H9 (cell line): ENCODE data around the gene OTUD6A. TPM values are rescaled to one million over a fixed set of nuclear protein-coding genes. Genes with fewer than 3 reads are reported as not detected.

Experiments used
- DNase-seq: peaks from one replicate; pipeline ENCODE4 v3.0.0-alpha.2; 2017
- H2AFZ ChIP-seq: one replicate; pipeline ENCODE4 v1.6.1; 2013; ENCODE audit warnings: mild to moderate bottlenecking, low read length, control low read depth, moderate library complexity
- H2AK5ac ChIP-seq: 2 replicates; pipeline ENCODE4 v1.6.1; 2013; ENCODE audit warnings: low read length, control low read depth, mixed read lengths; ENCODE audit not compliant: insufficient read length
- H2BK120ac ChIP-seq: one replicate; pipeline ENCODE4 v1.6.1; 2013; ENCODE audit warnings: low read depth, mild to moderate bottlenecking, low read length, control low read depth, inconsistent platforms; ENCODE audit not compliant: poor library complexity, severe bottlenecking
- H2BK12ac ChIP-seq: 2 replicates; pipeline ENCODE4 v1.6.1; 2013; ENCODE audit warnings: low read length, control low read depth, mixed read lengths, low read depth; ENCODE audit not compliant: insufficient read length
- H2BK15ac ChIP-seq: 2 replicates; pipeline ENCODE4 v1.6.1; 2013; ENCODE audit warnings: low read depth, low read length, control low read depth
- H2BK20ac ChIP-seq: one replicate; pipeline ENCODE4 v1.6.1; 2013; ENCODE audit warnings: low read depth, mild to moderate bottlenecking, low read length, control low read depth, inconsistent platforms; ENCODE audit not compliant: poor library complexity, severe bottlenecking
- H2BK5ac ChIP-seq: 2 replicates; pipeline ENCODE4 v1.6.1; 2013; ENCODE audit warnings: low read length, control low read depth, mixed read lengths; ENCODE audit not compliant: insufficient read length
- H3K14ac ChIP-seq: 2 replicates; pipeline ENCODE4 v1.6.1; 2013; ENCODE audit warnings: low read length, control low read depth; ENCODE audit not compliant: insufficient read depth
- H3K18ac ChIP-seq: 2 replicates; pipeline ENCODE4 v1.6.1; 2013; ENCODE audit warnings: low read depth, mild to moderate bottlenecking, mixed read lengths, low read length, control low read depth; ENCODE audit not compliant: insufficient read length
- H3K23ac ChIP-seq: 2 replicates; pipeline ENCODE4 v1.6.1; 2013; ENCODE audit warnings: low read length, control low read depth, mixed read lengths, low read depth; ENCODE audit not compliant: insufficient read length
- H3K23me2 ChIP-seq: 2 replicates; pipeline ENCODE4 v1.6.1; 2013; ENCODE audit warnings: low read depth, mild to moderate bottlenecking, mixed read lengths, low read length, control low read depth; ENCODE audit not compliant: insufficient read length, poor library complexity, severe bottlenecking
- H3K27ac ChIP-seq: 2 replicates; pipeline ENCODE4 v1.5.1; 2013; ENCODE audit warnings: low read length, control low read depth, mixed read lengths, low read depth; ENCODE audit not compliant: insufficient read length
- H3K27me3 ChIP-seq: 2 replicates; pipeline ENCODE4 v1.6.1; 2013; ENCODE audit warnings: low read length, control low read depth, inconsistent platforms; ENCODE audit not compliant: insufficient read depth
- H3K4ac ChIP-seq: 2 replicates; pipeline ENCODE4 v1.6.1; 2013; ENCODE audit warnings: low read depth, mild to moderate bottlenecking, control low read depth, inconsistent platforms, low read length, moderate library complexity
- H3K4me1 ChIP-seq: 2 replicates; pipeline ENCODE4 v1.6.1; 2013; ENCODE audit warnings: low read length, control low read depth, inconsistent platforms; ENCODE audit not compliant: insufficient read depth
- H3K4me2 ChIP-seq: 2 replicates; pipeline ENCODE4 v1.6.1; 2013; ENCODE audit warnings: low read length, control low read depth, mixed read lengths; ENCODE audit not compliant: insufficient read length, insufficient read depth
- H3K56ac ChIP-seq: 2 replicates; pipeline ENCODE4 v1.6.1; 2013; ENCODE audit warnings: low read depth, mild to moderate bottlenecking, mixed read lengths, low read length, control low read depth; ENCODE audit not compliant: insufficient read length
- H3K79me1 ChIP-seq: 2 replicates; pipeline ENCODE4 v1.6.1; 2013; ENCODE audit warnings: low read depth, mild to moderate bottlenecking, moderate library complexity, low read length, control low read depth, inconsistent platforms; ENCODE audit not compliant: insufficient read depth, poor library complexity, severe bottlenecking
- H3K79me2 ChIP-seq: 2 replicates; pipeline ENCODE4 v1.6.1; 2013; ENCODE audit warnings: low read length, control low read depth, inconsistent platforms; ENCODE audit not compliant: insufficient read depth
- H3K9ac ChIP-seq: 2 replicates; pipeline ENCODE4 v1.6.1; 2013; ENCODE audit warnings: low read length, control low read depth, mixed read lengths; ENCODE audit not compliant: insufficient read length; ENCODE audit errors: extremely low read depth
- H3K9me3 ChIP-seq: one replicate; pipeline ENCODE4 v1.6.1; 2013; ENCODE audit warnings: low read depth, low read length, inconsistent platforms; ENCODE audit not compliant: control insufficient read depth
- H3T11ph ChIP-seq: one replicate; pipeline ENCODE4 v1.6.1; 2013; ENCODE audit warnings: mild to moderate bottlenecking, low read length, control low read depth, inconsistent platforms
- H4K20me1 ChIP-seq: one replicate; pipeline ENCODE4 v1.6.1; 2013; ENCODE audit not compliant: control insufficient read depth, insufficient read length, insufficient read depth
- H4K5ac ChIP-seq: 2 replicates; pipeline ENCODE4 v1.6.1; 2013; ENCODE audit warnings: low read depth, mild to moderate bottlenecking, mixed read lengths, low read length, control low read depth; ENCODE audit not compliant: insufficient read length
- H4K8ac ChIP-seq: replicated peaks from 2 replicates; pipeline ENCODE4 v1.6.1; 2013; ENCODE audit warnings: low read length, control low read depth, mixed read lengths, low read depth; ENCODE audit not compliant: insufficient read length
- H4K91ac ChIP-seq: 2 replicates; pipeline ENCODE4 v1.6.1; 2013; ENCODE audit warnings: low read depth, mild to moderate bottlenecking, moderate library complexity, mixed read lengths, low read length, control low read depth; ENCODE audit not compliant: insufficient read length
- H3K27ac Mint-ChIP-seq, 3 experiments: 2 replicates in 2 of 3; 3 replicates in 1 of 3; pipeline ENCODE4 v1.8.0; 2020 to 2021; ENCODE audit warnings: mixed read lengths in 3 of 3, mild to moderate bottlenecking in 1 of 3, moderate library complexity in 1 of 3
- H3K27me3 Mint-ChIP-seq: 2 replicates; pipeline ENCODE4 v1.8.0; 2021; ENCODE audit warnings: low read depth, mild to moderate bottlenecking, moderate library complexity, mixed read lengths
- H3K36me3 Mint-ChIP-seq, 3 experiments: 2 replicates in 2 of 3; 3 replicates in 1 of 3; pipeline ENCODE4 v1.8.0; 2020 to 2021; ENCODE audit warnings: low read depth in 3 of 3, mixed read lengths in 3 of 3; ENCODE audit not compliant: insufficient read depth in 1 of 3
- H3K4me1 Mint-ChIP-seq, 2 experiments: 2 replicates each; pipeline ENCODE4 v1.8.0; 2020; ENCODE audit warnings: mixed read lengths in 2 of 2
- H3K4me3 Mint-ChIP-seq, 2 experiments: 2 replicates in 1 of 2; 3 replicates in 1 of 2; pipeline ENCODE4 v1.8.0; 2020 to 2021; ENCODE audit warnings: mild to moderate bottlenecking in 2 of 2, mixed read lengths in 2 of 2, moderate library complexity in 1 of 2
- H3K9me3 Mint-ChIP-seq, 2 experiments: 2 replicates in 1 of 2; 3 replicates in 1 of 2; pipeline ENCODE4 v1.8.0; 2020; ENCODE audit warnings: mild to moderate bottlenecking in 2 of 2, mixed read lengths in 2 of 2, moderate library complexity in 1 of 2
- CTCF ChIP-seq: fragments of 200-600 bp; sonication (generic); conservative IDR thresholded peaks from 3 replicates; pipeline ENCODE4 v1.8.0; 2021; ENCODE audit warnings: antibody characterized with exemption, mild to moderate bottlenecking
- WGBS: extraction: QIAGEN DNeasy Blood & Tissue Kit; methylation state at CpG from one replicate; pipeline ENCODE4 v1.1.7; 2013; ENCODE audit warnings: missing lambda C conversion rate, low lambda C conversion rate, mixed read lengths; ENCODE audit not compliant: insufficient read length; ENCODE audit errors: extremely low coverage; 5-methylcytosine and 5-hydroxymethylcytosine counted together
- total RNA-seq: library from RNA; stranded (reverse); gene quantifications from 2 replicates; pipeline ENCODE4 v1.2.1, GENCODE V29; 2021

The OTUD6A gene
- total RNA-seq, 1 experiment from 2014 or later = not detected

GRCh38 chrX:70030301-70030767, 31.9 kb upstream of the OTUD6A start:
- H3K27me3 ChIP-seq = no peaks in the 10 kb centered on the region
- peaks cover 10 to 16% of the 10 kb centered on the region in 2 experiments for H3K4me1 Mint-ChIP-seq

More at GRCh38 chrX:70030301-70030767, 31.9 kb upstream of the OTUD6A start:
- no peak overlapping the region for H2BK120ac ChIP-seq
- H3K14ac ChIP-seq = no peak overlapping the region
- Mint-ChIP-seq H3K27ac (no peak overlapping the region), H3K27me3 (peaks cover 1% of the 10 kb centered on the region), H3K36me3 (peaks cover 0 to 17% (median 3%) of the 10 kb centered on the region in 3 experiments; a peak in 3 of 7 replicates), H3K4me3 (no peak overlapping the region), H3K9me3 (peaks cover 65 to 69% of the 10 kb centered on the region in 2 experiments)
- no CpG with 5 or more reads among the region's 4 CpGs for WGBS
- H2BK15ac ChIP-seq = no peak overlapping the region
- no peak overlapping the region for H3T11ph ChIP-seq
- no peak overlapping the region for H4K8ac ChIP-seq
- no peak overlapping the region for H3K18ac ChIP-seq
- H4K20me1 ChIP-seq = no peaks in the 10 kb centered on the region
- H2AK5ac ChIP-seq = no peak overlapping the region
- H3K4me1 ChIP-seq = no peaks in the 10 kb centered on the region
- H3K27ac ChIP-seq = no peak overlapping the region
- no peak overlapping the region for H3K56ac ChIP-seq
- H2BK20ac ChIP-seq = no peak overlapping the region
- peak; percentile 56 for DNase-seq
- no peak overlapping the region for H4K91ac ChIP-seq
- H3K4ac ChIP-seq = no peak overlapping the region
- H2BK5ac ChIP-seq = no peak overlapping the region
- H3K4me2 ChIP-seq = no peak overlapping the region
- H3K9me3 ChIP-seq = peaks cover 18% of the 10 kb centered on the region
- no peak overlapping the region for H2BK12ac ChIP-seq
- H3K23me2 ChIP-seq = no peaks in the 10 kb centered on the region
- H4K5ac ChIP-seq = no peak overlapping the region
- no peaks in the 10 kb centered on the region for H3K79me2 ChIP-seq
- no peak overlapping the region for H3K23ac ChIP-seq
- TF ChIP-seq CTCF = peak; percentile 77
- no peaks in the 10 kb centered on the region for H3K79me1 ChIP-seq
- no peak overlapping the region for H3K9ac ChIP-seq
- H2AFZ ChIP-seq = no peak overlapping the region
